Thyroid gland (tissue), 4 donors: ENCODE data around the gene CXCL9. TPM values are rescaled to one million over a fixed set of nuclear protein-coding genes. Genes with fewer than 3 reads are reported as not detected.

Source experiments
- DNase-seq, 2 donors: peaks; one replicate each; pipeline ENCODE4 v3.0.0-alpha.2; 2019
- H3K27ac ChIP-seq, 3 donors: fragments of 200-600 bp; sonication (generic); 1 replicate in 2 of 3; 2 replicates in 1 of 3; pipeline ENCODE4 v1.5.1; 2016 to 2019; ENCODE audit warnings: mild to moderate bottlenecking in 1 of 3, moderate library complexity in 1 of 3
- H3K27me3 ChIP-seq: fragments of 200-600 bp; sonication (generic); one replicate; pipeline ENCODE4 v1.5.1; 2019
- H3K36me3 ChIP-seq, 2 donors: fragments of 200-600 bp; sonication (generic); one replicate each; pipeline ENCODE4 v1.5.1; 2016 to 2019
- H3K4me1 ChIP-seq, 2 donors: fragments of 200-600 bp; sonication (generic); one replicate each; pipeline ENCODE4 v1.5.1; 2017 to 2019
- H3K4me3 ChIP-seq, 3 donors: fragments of 200-600 bp; sonication (generic); replicated peaks in 1 of 3; 1 replicate in 2 of 3; 2 replicates in 1 of 3; pipeline ENCODE4 v1.5.1; 2016; ENCODE audit warnings: mild to moderate bottlenecking in 1 of 3
- H3K9me3 ChIP-seq: fragments of 200-600 bp; sonication (generic); one replicate; pipeline ENCODE4 v1.5.1; 2017
- POLR2A ChIP-seq, 2 donors: fragments of 450-650 bp; IDR thresholded peaks; one replicate each; pipeline ENCODE4 v1.6.1; 2017; ENCODE audit warnings: antibody characterized with exemption in 2 of 2, mild to moderate bottlenecking in 2 of 2, moderate library complexity in 1 of 2
- WGBS, 2 donors: methylation state at CpG; one replicate each; pipeline ENCODE4 v1.1.5; 2017; 5-methylcytosine and 5-hydroxymethylcytosine counted together
- intact Hi-C: fragments of 100-400 bp; cut with DNase I; formaldehyde crosslinking; loops from one replicate; pipeline ENCODE4 v1.15.1; 2023
- total RNA-seq, 4 donors: library from RNA; depleted of rRNA; stranded (reverse); fragments of >200 nt; gene quantifications; one replicate each; pipeline ENCODE4 v1.2.3, GENCODE V29; 2016
- TF ChIP-seq, protein P1 (sequence below), 6 experiments: fragments of 200-600 bp in 3 of 6; fragments of 450-650 bp in 3 of 6; sonication (generic) in 3 of 6; IDR thresholded peaks; one replicate each; pipeline ENCODE4 v1.5.1; 2016 to 2019; ENCODE audit warnings: antibody characterized with exemption in 6 of 6, mild to moderate bottlenecking in 2 of 6, inconsistent platforms in 1 of 6, moderate library complexity in 1 of 6

Gene CXCL9
- total RNA-seq, 4 donors from 2014 or later, result 0.75 to 3.8 (median 1.7) TPM

DNA sequence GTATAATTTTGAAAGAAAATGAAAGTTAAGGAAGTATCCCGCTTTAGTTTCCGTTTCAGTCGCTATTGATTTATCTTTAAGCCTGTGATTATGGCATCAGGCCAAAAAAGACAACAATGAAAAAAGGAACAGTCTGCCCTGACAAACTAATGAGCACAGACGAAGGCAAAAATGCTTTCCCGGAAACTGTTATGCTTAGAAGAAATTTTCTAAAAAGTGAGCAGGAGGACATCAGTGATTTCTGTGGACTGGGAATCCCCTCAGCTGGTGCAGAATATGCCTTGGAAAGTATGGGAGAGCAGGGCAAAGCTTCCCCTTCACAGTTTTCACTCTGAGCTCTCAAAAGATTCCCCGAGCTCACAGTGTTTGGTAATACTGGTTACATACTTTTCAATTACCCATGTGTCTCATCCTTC is 21.0 kb upstream of the CXCL9 start:
- TF ChIP-seq, protein P1, sequence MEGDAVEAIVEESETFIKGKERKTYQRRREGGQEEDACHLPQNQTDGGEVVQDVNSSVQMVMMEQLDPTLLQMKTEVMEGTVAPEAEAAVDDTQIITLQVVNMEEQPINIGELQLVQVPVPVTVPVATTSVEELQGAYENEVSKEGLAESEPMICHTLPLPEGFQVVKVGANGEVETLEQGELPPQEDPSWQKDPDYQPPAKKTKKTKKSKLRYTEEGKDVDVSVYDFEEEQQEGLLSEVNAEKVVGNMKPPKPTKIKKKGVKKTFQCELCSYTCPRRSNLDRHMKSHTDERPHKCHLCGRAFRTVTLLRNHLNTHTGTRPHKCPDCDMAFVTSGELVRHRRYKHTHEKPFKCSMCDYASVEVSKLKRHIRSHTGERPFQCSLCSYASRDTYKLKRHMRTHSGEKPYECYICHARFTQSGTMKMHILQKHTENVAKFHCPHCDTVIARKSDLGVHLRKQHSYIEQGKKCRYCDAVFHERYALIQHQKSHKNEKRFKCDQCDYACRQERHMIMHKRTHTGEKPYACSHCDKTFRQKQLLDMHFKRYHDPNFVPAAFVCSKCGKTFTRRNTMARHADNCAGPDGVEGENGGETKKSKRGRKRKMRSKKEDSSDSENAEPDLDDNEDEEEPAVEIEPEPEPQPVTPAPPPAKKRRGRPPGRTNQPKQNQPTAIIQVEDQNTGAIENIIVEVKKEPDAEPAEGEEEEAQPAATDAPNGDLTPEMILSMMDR (IDR thresholded peaks at IDR 0.05), result no peak
- no peak for TF ChIP-seq POLR2A (IDR thresholded peaks at IDR 0.05)
- 42 to 59% methylated on average over 6 of the region's 6 CpGs for WGBS, 2 donors
- no peaks in the 10 kb centered on the region for H3K36me3 ChIP-seq
- H3K4me1 ChIP-seq, result no peaks in the 10 kb centered on the region
- H3K27me3 ChIP-seq, result no peaks in the 10 kb centered on the region
- intact Hi-C loops, result no loop called here
- no peak for DNase-seq
- no peaks in the 10 kb centered on the region for H3K9me3 ChIP-seq
- no peak overlapping the region for H3K27ac ChIP-seq
- H3K4me3 ChIP-seq, result no peak overlapping the region

DNA sequence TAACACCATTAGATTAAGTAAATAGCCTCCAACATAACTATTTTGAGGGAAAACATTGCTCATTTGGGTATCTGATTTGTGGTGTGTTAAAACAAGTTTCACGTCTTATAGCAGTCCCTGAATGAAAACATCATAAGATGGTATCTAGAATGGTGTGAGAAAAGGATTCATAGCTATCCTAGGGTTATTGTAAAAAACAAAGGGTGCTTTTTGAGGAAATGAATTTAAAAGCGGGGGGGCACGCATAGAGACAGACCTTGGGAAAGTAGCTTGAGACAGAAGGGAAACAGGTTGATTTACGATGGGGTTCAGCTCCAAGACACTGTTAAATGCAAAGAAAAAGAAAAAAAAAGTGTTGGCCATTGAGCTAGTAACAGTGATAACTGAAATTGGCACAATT is 16.8 kb upstream of the CXCL9 start:
- intact Hi-C loops, result no loop called here
- Histone ChIP-seq H3K27me3 (no peaks in the 10 kb centered on the region), H3K27ac (no peak overlapping the region), H3K4me1 (no peaks in the 10 kb centered on the region), H3K36me3 (no peaks in the 10 kb centered on the region), H3K4me3 (no peak overlapping the region), H3K9me3 (no peaks in the 10 kb centered on the region)
- no peak for TF ChIP-seq POLR2A (IDR thresholded peaks at IDR 0.05)
- TF ChIP-seq, protein P1 (IDR thresholded peaks at IDR 0.05), result no peak
- no peak for DNase-seq
- WGBS, 2 donors, result 90% methylated on average over 4 of the region's 4 CpGs

DNA sequence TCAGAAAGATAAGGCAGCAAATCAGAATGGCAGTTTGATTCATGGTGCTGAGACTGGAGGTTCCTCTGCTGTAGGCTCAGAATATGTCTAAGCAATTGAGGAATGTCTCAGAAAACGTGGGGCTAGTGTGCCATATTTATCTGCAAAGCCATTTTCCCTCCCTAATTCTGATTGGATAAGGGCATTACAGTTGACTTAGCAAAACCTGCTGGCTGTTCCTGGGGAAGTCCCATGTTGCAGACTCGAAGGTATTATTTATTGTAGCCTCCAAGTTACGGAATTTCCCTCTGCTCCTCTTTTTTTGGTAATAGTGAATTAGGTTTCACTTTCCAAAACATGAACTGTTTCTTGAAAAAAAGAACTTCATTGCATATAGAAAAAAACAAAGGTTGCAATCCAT is 16.1 kb upstream of the CXCL9 start, which contains the start of gene CXCL10:
Gene CXCL10, minus strand, starts transcription at position 109 of the 400 bp plus-strand sequence. Its CDS starts 66 bp downstream, at position 43.
- TF ChIP-seq, protein P1 (IDR thresholded peaks at IDR 0.05), result no peak
- TF ChIP-seq POLR2A (IDR thresholded peaks at IDR 0.05), result no peak
- Histone ChIP-seq H3K27ac (no peak within 1 kb of the TSS), H3K9me3 (no peaks in the 10 kb centered on the region), H3K36me3 (no peaks in the 10 kb centered on the region), H3K4me3 (no peak within 1 kb of the TSS), H3K4me1 (no peaks in the 10 kb centered on the region), H3K27me3 (no peaks in the 10 kb centered on the region)
- 17 to 33% methylated on average over 3 of the region's 3 CpGs for WGBS, 2 donors
- DNase-seq, result no peak
- intact Hi-C loops, result no loop called here

DNA sequence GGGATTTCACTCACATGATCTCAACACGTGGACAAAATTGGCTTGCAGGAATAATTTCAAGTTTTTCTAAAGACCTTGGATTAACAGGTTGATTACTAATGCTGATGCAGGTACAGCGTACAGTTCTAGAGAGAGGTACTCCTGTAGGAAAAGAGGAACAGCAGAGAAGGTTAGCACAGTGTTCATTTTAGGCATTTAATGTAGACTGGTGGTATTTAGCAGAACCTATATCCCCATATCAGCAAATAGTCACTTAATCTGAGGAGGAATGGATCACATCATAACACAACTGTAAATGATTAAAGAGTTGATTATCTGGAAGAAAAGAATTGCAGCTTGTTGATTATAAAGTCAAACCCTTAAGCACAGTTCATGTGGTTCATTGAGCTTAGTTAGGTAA is 15.4 kb upstream of the CXCL9 start:
- no peaks in the 10 kb centered on the region for H3K36me3 ChIP-seq
- H3K4me1 ChIP-seq, result no peaks in the 10 kb centered on the region
- H3K27me3 ChIP-seq, result no peaks in the 10 kb centered on the region
- no peaks in the 10 kb centered on the region for H3K9me3 ChIP-seq
- no peak overlapping the region for H3K27ac ChIP-seq
- TF ChIP-seq, protein P1 (IDR thresholded peaks at IDR 0.05), result no peak
- no peak for TF ChIP-seq POLR2A (IDR thresholded peaks at IDR 0.05)
- no peak overlapping the region for H3K4me3 ChIP-seq
- no peak for DNase-seq
- 75 to 82% methylated on average over 2 of the region's 2 CpGs for WGBS, 2 donors
- intact Hi-C loops, result no loop called here

DNA sequence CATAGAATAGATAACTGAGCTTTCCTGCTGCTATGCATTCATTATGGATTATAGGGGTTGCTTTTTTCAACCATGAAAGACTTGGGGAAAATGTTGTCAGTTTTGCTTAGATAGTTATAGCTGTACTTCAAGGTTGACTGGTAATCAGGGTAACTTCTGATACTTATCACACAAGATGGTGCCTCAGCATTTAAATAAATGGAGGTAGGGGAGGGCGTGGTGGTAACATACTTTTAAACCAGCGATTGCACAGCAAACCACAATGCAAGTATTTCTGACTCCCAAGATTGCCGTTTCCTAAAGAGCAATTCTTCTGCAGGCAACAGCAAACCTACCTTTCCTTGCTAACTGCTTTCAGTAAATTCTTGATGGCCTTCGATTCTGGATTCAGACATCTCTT is 14.7 kb upstream of the CXCL9 start:
- Histone ChIP-seq H3K4me3 (no peak overlapping the region), H3K27ac (no peak overlapping the region), H3K27me3 (no peaks in the 10 kb centered on the region), H3K36me3 (no peaks in the 10 kb centered on the region), H3K4me1 (no peaks in the 10 kb centered on the region), H3K9me3 (no peaks in the 10 kb centered on the region)
- intact Hi-C loops, result no loop called here
- DNase-seq, result no peak
- WGBS, 2 donors, result 91 to 93% methylated on average over 4 of the region's 4 CpGs
- TF ChIP-seq, protein P1 (IDR thresholded peaks at IDR 0.05), result no peak
- TF ChIP-seq POLR2A (IDR thresholded peaks at IDR 0.05), result no peak
